Measurements from ENCODE around the gene SERINC2. TPM values are rescaled to one million over a fixed set of nuclear protein-coding genes. Genes with fewer than 3 reads are reported as not detected.

Gene SERINC2
- total and polyA plus RNA-seq, 2 of the 8 experiments (the other 6 are each of a cell fraction or from before 2014, with no cell fraction given) = 31.4 to 60.0 TPM

DNA sequence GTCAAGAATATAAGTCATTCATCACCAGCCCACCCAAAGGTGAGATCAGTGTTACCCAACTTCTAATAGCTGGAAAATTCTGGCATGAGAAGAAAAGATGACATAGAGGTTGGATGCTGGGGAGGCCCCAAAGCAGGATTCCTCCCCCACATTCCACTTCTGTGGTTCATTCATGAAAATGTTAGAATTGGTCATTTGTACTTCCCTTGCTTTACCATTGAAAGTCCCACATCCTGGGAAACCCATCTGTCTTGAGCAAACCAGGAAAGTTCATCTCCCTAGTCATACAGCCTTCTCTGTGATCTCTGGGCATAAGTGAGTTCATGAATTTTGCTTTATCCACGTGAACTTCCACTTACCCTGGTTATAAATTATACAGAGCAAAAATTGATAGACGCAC lies 66.8 kb downstream of the SERINC2 start:
- no peak overlapping the region for H2BK15ac ChIP-seq (ENCODE audit: low read length)
- no peaks in the 10 kb centered on the region for H3K79me1 ChIP-seq (ENCODE audit: low read depth, low read length)
- no peak for DNase-seq (ENCODE audit: low read depth in 1 of 2, low spot score in 2 of 2)
- H3K9ac ChIP-seq (replicated peaks in 1 of 4; ENCODE audit: extremely low read depth in 1 of 4, low read depth in 3 of 4, low read length in 3 of 4) = no peak overlapping the region
- H4K20me1 ChIP-seq (replicated peaks in 1 of 2; ENCODE audit: control insufficient read depth in 1 of 2, insufficient read depth in 2 of 2, low read length in 2 of 2) = no peaks in the 10 kb centered on the region
- H3K9me3 ChIP-seq (ENCODE audit: insufficient read depth in 2 of 2, low read depth in 1 of 2, low read length in 1 of 2) = peaks cover 5 to 12% of the 10 kb centered on the region in 2 experiments; a peak in 2 of 4 replicates
- no peak overlapping the region for H4K5ac ChIP-seq (ENCODE audit: insufficient read length, low read depth, low read length)
- CTCF ChIA-PET (ENCODE audit: partially characterized antibody) = no interaction called here
- H3K4me2 ChIP-seq (ENCODE audit: insufficient read depth in 1 of 2, low read depth in 2 of 2, low read length in 2 of 2) = no peak overlapping the region
- 87% methylated on average over 2 of the region's 2 CpGs; no CpG with 5 or more reads in 1 of the 2 experiments for WGBS, 2 experiments (ENCODE audit: extremely low coverage in 1 of 2, insufficient coverage in 1 of 2, insufficient read length in 1 of 2, insufficient replicate concordance in 2 of 2, low coverage in 1 of 2, low lambda C conversion rate in 2 of 2, missing lambda C conversion rate in 1 of 2)
- no peaks in the 10 kb centered on the region for H3K36me3 ChIP-seq (ENCODE audit: control insufficient read depth in 2 of 4, insufficient read depth in 4 of 4, low read length in 3 of 4)
- no peak overlapping the region for H2BK20ac ChIP-seq (ENCODE audit: low read length)
- no peak overlapping the region for H4K8ac ChIP-seq (ENCODE audit: extremely low read depth, insufficient read depth, low read length)
- no peak overlapping the region for H3K14ac ChIP-seq (ENCODE audit: insufficient read length)
- H3K4me3 ChIP-seq (ENCODE audit: extremely low read depth in 1 of 4, insufficient read depth in 2 of 4, low read depth in 3 of 4, low read length in 4 of 4) = no peak overlapping the region
- POLR2A ChIA-PET (ENCODE audit: partially characterized antibody) = no interaction called here
- no peak overlapping the region for H3K18ac ChIP-seq (ENCODE audit: extremely low read depth, low read length)
- H3K23me2 ChIP-seq (ENCODE audit: low read depth, low read length) = no peaks in the 10 kb centered on the region
- no peak overlapping the region for H3K23ac ChIP-seq (ENCODE audit: insufficient read length)
- no peak overlapping the region for H2AK5ac ChIP-seq (ENCODE audit: low read depth, low read length)
- no peak overlapping the region for H2BK12ac ChIP-seq (ENCODE audit: low read depth, low read length)
- H3K4ac ChIP-seq (replicated peaks; ENCODE audit: insufficient read length, low read depth, low read length) = no peak overlapping the region
- no peak overlapping the region for H4K91ac ChIP-seq (replicated peaks; ENCODE audit: insufficient read length, low read length)
- H2BK5ac ChIP-seq (ENCODE audit: low read depth, low read length) = no peak overlapping the region
- no peak overlapping the region for H3K56ac ChIP-seq (replicated peaks; ENCODE audit: insufficient read length, low read depth, low read length)
- no peak overlapping the region for H2BK120ac ChIP-seq (replicated peaks; ENCODE audit: low read depth, low read length)
- FAIRE-seq = no peak
- H3K27me3 ChIP-seq (replicated peaks in 1 of 4; ENCODE audit: control insufficient read depth in 3 of 4, extremely low read depth in 1 of 4, insufficient read depth in 3 of 4, low read length in 3 of 4) = no peaks in the 10 kb centered on the region
- no peak overlapping the region for H3K27ac ChIP-seq (ENCODE audit: low read depth, low read length)
- H2AFZ ChIP-seq (ENCODE audit: low read length) = no peak overlapping the region
- H3K79me2 ChIP-seq (ENCODE audit: control insufficient read depth in 1 of 2, insufficient read depth in 2 of 2, low read length in 2 of 2) = no peaks in the 10 kb centered on the region
- no peak for TF ChIP-seq KDM1A (IDR thresholded peaks at IDR 0.05; ENCODE audit: borderline replicate concordance, low read length)
- TF ChIP-seq KDM5A (IDR thresholded peaks at IDR 0.05; ENCODE audit: low read length) = no peak
- TF ChIP-seq HDAC6 (IDR thresholded peaks at IDR 0.05; ENCODE audit: low read depth, low read length) = no peak
- TF ChIP-seq, protein P1, sequence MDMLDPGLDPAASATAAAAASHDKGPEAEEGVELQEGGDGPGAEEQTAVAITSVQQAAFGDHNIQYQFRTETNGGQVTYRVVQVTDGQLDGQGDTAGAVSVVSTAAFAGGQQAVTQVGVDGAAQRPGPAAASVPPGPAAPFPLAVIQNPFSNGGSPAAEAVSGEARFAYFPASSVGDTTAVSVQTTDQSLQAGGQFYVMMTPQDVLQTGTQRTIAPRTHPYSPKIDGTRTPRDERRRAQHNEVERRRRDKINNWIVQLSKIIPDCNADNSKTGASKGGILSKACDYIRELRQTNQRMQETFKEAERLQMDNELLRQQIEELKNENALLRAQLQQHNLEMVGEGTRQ (IDR thresholded peaks at IDR 0.05; ENCODE audit: low read length) = no peak
- no peak for TF ChIP-seq TAF1 (IDR thresholded peaks at IDR 0.05; ENCODE audit: low read depth, low read length)
- no peak for TF ChIP-seq SUZ12 (IDR thresholded peaks at IDR 0.05; ENCODE audit: low read length)
- no peak for TF ChIP-seq CHD2 (IDR thresholded peaks at IDR 0.05; ENCODE audit: low read length)
- TF ChIP-seq, protein P2, sequence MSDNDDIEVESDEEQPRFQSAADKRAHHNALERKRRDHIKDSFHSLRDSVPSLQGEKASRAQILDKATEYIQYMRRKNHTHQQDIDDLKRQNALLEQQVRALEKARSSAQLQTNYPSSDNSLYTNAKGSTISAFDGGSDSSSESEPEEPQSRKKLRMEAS (IDR thresholded peaks at IDR 0.05) = no peak
- no peak for TF ChIP-seq TEAD4 (IDR thresholded peaks at IDR 0.05; ENCODE audit: low read depth, low read length)
- no peak for TF ChIP-seq CREB1 (IDR thresholded peaks at IDR 0.05)
- TF ChIP-seq, protein P3, sequence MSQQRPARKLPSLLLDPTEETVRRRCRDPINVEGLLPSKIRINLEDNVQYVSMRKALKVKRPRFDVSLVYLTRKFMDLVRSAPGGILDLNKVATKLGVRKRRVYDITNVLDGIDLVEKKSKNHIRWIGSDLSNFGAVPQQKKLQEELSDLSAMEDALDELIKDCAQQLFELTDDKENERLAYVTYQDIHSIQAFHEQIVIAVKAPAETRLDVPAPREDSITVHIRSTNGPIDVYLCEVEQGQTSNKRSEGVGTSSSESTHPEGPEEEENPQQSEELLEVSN (IDR thresholded peaks at IDR 0.05) = no peak
- peaks cover 0 to 9% (median 2%) of the 10 kb centered on the region in 4 experiments; a peak in 3 of 7 replicates for H3K4me1 ChIP-seq (replicated peaks in 1 of 4; ENCODE audit: control insufficient read depth in 3 of 4, insufficient read depth in 4 of 4, low read length in 3 of 4)
